CD14-positive monocyte (primary cell): ENCODE data around the gene FNDC3B. TPM values are rescaled to one million over a fixed set of nuclear protein-coding genes. Genes with fewer than 3 reads are reported as not detected.

Experiments used
- DNase-seq, 3 donors: peaks; one replicate each; pipeline ENCODE4 v3.0.0-alpha.2; 2011 to 2022
- H2AFZ ChIP-seq: 2 replicates; pipeline ENCODE4 v1.6.0; 2012; ENCODE audit warnings: mild to moderate bottlenecking, low read depth, low read length, inconsistent platforms; ENCODE audit not compliant: insufficient read depth, poor library complexity, severe bottlenecking
- H3K27ac ChIP-seq, 2 donors: 1 replicate in 1 of 2; 2 replicates in 1 of 2; pipeline ENCODE4 v1.5.1; 2012 to 2013; ENCODE audit warnings: low read length in 2 of 2, control low read depth in 1 of 2, inconsistent platforms in 1 of 2, low read depth in 1 of 2, mild to moderate bottlenecking in 1 of 2
- H3K27me3 ChIP-seq, 2 donors: one replicate each; pipeline versions ENCODE4 v1.6.0 to v1.6.1; 2011 to 2013; ENCODE audit warnings: low read length in 2 of 2; ENCODE audit not compliant: control insufficient read depth in 2 of 2, insufficient read depth in 2 of 2
- H3K36me3 ChIP-seq, 2 donors: replicated peaks in 1 of 2; 1 replicate in 1 of 2; 2 replicates in 1 of 2; pipeline versions ENCODE4 v1.5.1 to v1.6.1; 2012 to 2013; ENCODE audit warnings: low read length in 2 of 2, control low read depth in 1 of 2, inconsistent platforms in 1 of 2, mild to moderate bottlenecking in 1 of 2; ENCODE audit not compliant: insufficient read depth in 2 of 2, control insufficient read depth in 1 of 2
- H3K4me1 ChIP-seq, 2 donors: 1 replicate in 1 of 2; 2 replicates in 1 of 2; pipeline versions ENCODE4 v1.5.1 to v1.6.1; 2012 to 2013; ENCODE audit warnings: low read length in 2 of 2, control low read depth in 1 of 2, inconsistent platforms in 1 of 2, mild to moderate bottlenecking in 1 of 2, moderate library complexity in 1 of 2; ENCODE audit not compliant: insufficient read depth in 2 of 2, control insufficient read depth in 1 of 2
- H3K4me2 ChIP-seq: replicated peaks from 2 replicates; pipeline ENCODE3; 2012; ENCODE audit warnings: low read length, moderate library complexity, mild to moderate bottlenecking; ENCODE audit not compliant: poor library complexity, severe bottlenecking; ENCODE audit errors: extremely low read depth
- H3K4me3 ChIP-seq, 3 experiments: fragments of 200-600 bp in 1 of 3; sonication (generic) in 1 of 3; replicated peaks in 1 of 3; 1 replicate in 2 of 3; 2 replicates in 1 of 3; pipeline ENCODE4 v1.5.1; 2011 to 2013; ENCODE audit warnings: low read length in 3 of 3, mild to moderate bottlenecking in 3 of 3, control low read depth in 2 of 3, low read depth in 2 of 3, inconsistent platforms in 1 of 3, moderate library complexity in 1 of 3
- H3K79me2 ChIP-seq: 2 replicates; pipeline ENCODE4 v1.6.0; 2012; ENCODE audit warnings: mild to moderate bottlenecking, control low read depth, inconsistent platforms, low read length, moderate library complexity; ENCODE audit not compliant: insufficient read depth
- H3K9ac ChIP-seq: 2 replicates; pipeline ENCODE4 v1.6.0; 2017; ENCODE audit warnings: low read length, mild to moderate bottlenecking; ENCODE audit not compliant: insufficient read depth, poor library complexity, severe bottlenecking
- H3K9me3 ChIP-seq, 2 donors: replicated peaks in 1 of 2; 1 replicate in 1 of 2; 2 replicates in 1 of 2; pipeline versions ENCODE4 v1.5.1 to v1.6.1; 2012 to 2013; ENCODE audit warnings: low read length in 2 of 2, control low read depth in 1 of 2; ENCODE audit not compliant: control insufficient read depth in 1 of 2, insufficient read depth in 1 of 2
- H4K20me1 ChIP-seq: 2 replicates; pipeline ENCODE4 v1.6.0; 2012; ENCODE audit warnings: mild to moderate bottlenecking, low read length, control low read depth, moderate library complexity; ENCODE audit not compliant: insufficient read depth
- H3K27ac Mint-ChIP-seq, 7 donors: one replicate each; pipeline ENCODE4 v1.8.0; 2020; ENCODE audit warnings: mild to moderate bottlenecking in 7 of 7, mixed read lengths in 7 of 7, moderate library complexity in 6 of 7, inconsistent platforms in 2 of 7
- H3K27me3 Mint-ChIP-seq, 3 donors: one replicate each; pipeline ENCODE4 v1.8.0; 2021 to 2022; ENCODE audit warnings: low read depth in 3 of 3, mild to moderate bottlenecking in 3 of 3, mixed read lengths in 3 of 3, moderate library complexity in 3 of 3, inconsistent platforms in 1 of 3
- H3K36me3 Mint-ChIP-seq, 2 donors: one replicate each; pipeline ENCODE4 v1.8.0; 2020; ENCODE audit warnings: mixed read lengths in 2 of 2, inconsistent platforms in 1 of 2, mild to moderate bottlenecking in 1 of 2
- H3K4me1 Mint-ChIP-seq: one replicate; pipeline ENCODE4 v1.8.0; 2020; ENCODE audit warnings: mild to moderate bottlenecking, mixed read lengths
- H3K4me3 Mint-ChIP-seq, 2 donors: one replicate each; pipeline ENCODE4 v1.8.0; 2020; ENCODE audit warnings: mild to moderate bottlenecking in 2 of 2, mixed read lengths in 2 of 2, moderate library complexity in 1 of 2
- H3K9me3 Mint-ChIP-seq, 7 donors: one replicate each; pipeline ENCODE4 v1.8.0; 2020 to 2022; ENCODE audit warnings: mixed read lengths in 7 of 7, mild to moderate bottlenecking in 6 of 7, moderate library complexity in 6 of 7, inconsistent platforms in 2 of 7
- CTCF ChIP-seq: fragments of 200-600 bp; IDR thresholded peaks from one replicate; pipeline ENCODE4 v1.8.0; 2022; ENCODE audit warnings: antibody characterized with exemption, mild to moderate bottlenecking
- WGBS: methylation state at CpG from one replicate; pipeline ENCODE4 v1.1.5; 2013; ENCODE audit warnings: missing lambda C conversion rate; ENCODE audit not compliant: insufficient coverage; 5-methylcytosine and 5-hydroxymethylcytosine counted together
- intact Hi-C, 2 donors: fragments of 100-400 bp; cut with micrococcal nuclease; formaldehyde crosslinking; loops; one replicate each; pipeline versions ENCODE4 v1.15.0 to v1.15.1; 2023
- polyA plus RNA-seq, 3 donors: library from polyadenylated mRNA; depleted of rRNA in 1 of 3; unstranded in 2 of 3; stranded (reverse) in 1 of 3; fragments of 300-500 nt in 2 of 3; fragments of >200 nt in 1 of 3; fragmentation: Illumina TruSeq in 2 of 3; gene quantifications; 1 replicate in 2 of 3; 2 replicates in 1 of 3; pipeline ENCODE4 v1.2.3, GENCODE V29; 2012 to 2021

Gene FNDC3B
- polyA plus RNA-seq, 3 donors: 19.6 to 36.1 (median 25.7) TPM

GRCh38 chr3:172003146-172003545 lies 36.2 kb upstream of the FNDC3B start:
- H4K20me1 ChIP-seq: no peaks in the 10 kb centered on the region
- no peaks in the 10 kb centered on the region for H3K27me3 ChIP-seq
- Mint-ChIP-seq H3K9me3 (peaks cover 0 to 5% (median 2%) of the 10 kb centered on the region in 7 donors), H3K27ac (no peak overlapping the region), H3K4me1 (peaks cover 14% of the 10 kb centered on the region), H3K27me3 (peaks cover 0 to 3% (median 2%) of the 10 kb centered on the region in 3 donors), H3K36me3 (no peaks in the 10 kb centered on the region), H3K4me3 (no peak overlapping the region)
- H3K36me3 ChIP-seq: no peaks in the 10 kb centered on the region
- no peak overlapping the region for H3K4me3 ChIP-seq
- no peak overlapping the region for H3K27ac ChIP-seq
- no CpG with 5 or more reads among the region's 6 CpGs for WGBS
- H3K79me2 ChIP-seq: no peaks in the 10 kb centered on the region
- DNase-seq: no peak
- no peak overlapping the region for H2AFZ ChIP-seq
- no peaks in the 10 kb centered on the region for H3K9me3 ChIP-seq
- H3K9ac ChIP-seq: no peak overlapping the region
- no peak for TF ChIP-seq CTCF
- intact Hi-C loops: no loop called here
- H3K4me1 ChIP-seq: peaks cover 6 to 9% of the 10 kb centered on the region in 2 donors
- no peak overlapping the region for H3K4me2 ChIP-seq

- Histone ChIP-seq H3K79me2 (no peaks in the 10 kb centered on the region), H4K20me1 (no peaks in the 10 kb centered on the region), H3K4me1 (no peaks in the 10 kb centered on the region), H3K4me3 (no peak overlapping the region), H3K9ac (no peak overlapping the region), H3K27me3 (no peaks in the 10 kb centered on the region), H3K27ac (no peak overlapping the region), H2AFZ (no peak overlapping the region), H3K36me3 (no peaks in the 10 kb centered on the region), H3K9me3 (no peaks in the 10 kb centered on the region), H3K4me2 (no peak overlapping the region)
- H3K9me3 Mint-ChIP-seq: no peaks in the 10 kb centered on the region
- H3K4me1 Mint-ChIP-seq: peaks cover 8% of the 10 kb centered on the region
- no peaks in the 10 kb centered on the region for H3K36me3 Mint-ChIP-seq
- intact Hi-C loops: no loop called here
- no peak for TF ChIP-seq CTCF
- no peak overlapping the region for H3K4me3 Mint-ChIP-seq
- DNase-seq: no peak
- H3K27ac Mint-ChIP-seq: no peak overlapping the region
- peaks cover 0 to 3% (median 2%) of the 10 kb centered on the region in 3 donors for H3K27me3 Mint-ChIP-seq
Measured at GRCh38 chr3:172007065-172007370, 32.4 kb upstream of the FNDC3B start.
